A549 (cell line): ENCODE measurements around the gene LRRC51. TPM values are rescaled to one million over a fixed set of nuclear protein-coding genes. Genes with fewer than 3 reads are reported as not detected.

ENCODE experiments used
- ATAC-seq, 2 experiments: fragments of 200-7000 bp in 1 of 2; fragments of >200 bp in 1 of 2; cut with Nextera tagmentation in 1 of 2; cut with Tn5 transposase in 1 of 2; 3 replicates each; pipeline versions ENCODE4 v1.8.0 to v1.9.1; 2018 to 2020; ENCODE audit warnings: mild to moderate bottlenecking in 1 of 2, moderate library complexity in 1 of 2
- CTCF ChIA-PET: fragments of 300-600 bp; sonication (Branson Sonifier 250); formaldehyde crosslinking; extraction: SDS; loops from one replicate; lab custom pipeline; 2021; ENCODE audit warnings: antibody characterized with exemption, inconsistent platforms; lab: Yijun Ruan, JAX
- POLR2A ChIA-PET: fragments of 350-600 bp; formaldehyde crosslinking; extraction: SDS; loops from one replicate; lab custom pipeline; 2021; ENCODE audit warnings: antibody characterized with exemption, inconsistent platforms; lab: Yijun Ruan, JAX
- DNase-seq, 2 experiments: peaks; one replicate each; pipeline versions ENCODE4 v3.0.0 to v3.0.0-alpha.2; 2011 to 2016; ENCODE audit warnings: low read depth in 1 of 2, low spot score in 1 of 2
- FAIRE-seq: peaks from 2 replicates; lab custom pipeline; 2011; peaks lifted over from hg19 to GRCh38; lab: Jason Lieb, UNC
- H3K27ac ChIP-seq, 2 experiments: fragments of >200 bp; sonication (Bioruptor Twin); formaldehyde crosslinking; 3 replicates each; pipeline ENCODE4 v1.5.1; 2016 to 2017
- H3K4me1 ChIP-seq: fragments of >200 bp; sonication (Bioruptor Twin); formaldehyde crosslinking; 3 replicates; pipeline ENCODE4 v1.6.1; 2016
- H3K4me2 ChIP-seq: fragments of >200 bp; sonication (Bioruptor Twin); formaldehyde crosslinking; 3 replicates; pipeline ENCODE4 v1.6.1; 2016
- H3K4me3 ChIP-seq: fragments of >200 bp; sonication (Bioruptor Twin); formaldehyde crosslinking; 3 replicates; pipeline ENCODE4 v1.5.1; 2016
- H3K9me3 ChIP-seq: fragments of >200 bp; sonication (Bioruptor Twin); formaldehyde crosslinking; 3 replicates; pipeline ENCODE4 v1.6.1; 2016
- CHD2 ChIP-seq: fragments of 150-350 bp; IDR thresholded peaks from 2 replicates; pipeline ENCODE4 v1.6.1; 2014; ENCODE audit warnings: low read length; ENCODE audit not compliant: partially characterized antibody
- EHF ChIP-seq: fragments of 250-450 bp; sonication (Bioruptor Pico); IDR thresholded peaks from 2 replicates; pipeline ENCODE4 v1.5.0; 2020; ENCODE audit warnings: mild to moderate bottlenecking
- ESRRA ChIP-seq: fragments of 150-350 bp; IDR thresholded peaks from 2 replicates; pipeline ENCODE4 v1.6.1; 2014; ENCODE audit warnings: mild to moderate bottlenecking, low read length, borderline replicate concordance
- FOSB ChIP-seq: fragments of 250-450 bp; sonication (Bioruptor Pico); IDR thresholded peaks from 2 replicates; pipeline ENCODE4 v1.5.0; 2020; ENCODE audit warnings: mild to moderate bottlenecking, moderate library complexity
- FOSL2 ChIP-seq, 2 experiments: fragments of 450-650 bp in 1 of 2; fragments of >200 bp in 1 of 2; sonication (Bioruptor Twin) in 1 of 2; formaldehyde crosslinking; IDR thresholded peaks; 2 replicates each; pipeline versions ENCODE4 v1.5.0 to v1.6.1; 2016 to 2020; ENCODE audit warnings: mild to moderate bottlenecking in 1 of 2, moderate library complexity in 1 of 2
- FOXS1 ChIP-seq: fragments of 250-450 bp; sonication (Bioruptor Pico); IDR thresholded peaks from 2 replicates; pipeline ENCODE4 v1.5.0; 2020; ENCODE audit warnings: mild to moderate bottlenecking, moderate library complexity
- GATA3 ChIP-seq: IDR thresholded peaks from 2 replicates; pipeline ENCODE4 v1.6.1; 2012; ENCODE audit warnings: borderline replicate concordance
- HDAC2 ChIP-seq: fragments of 200-600 bp; sonication (generic); IDR thresholded peaks from 2 replicates; pipeline ENCODE4 v1.6.1; 2016
- HEYL ChIP-seq: fragments of 250-450 bp; sonication (Bioruptor Pico); IDR thresholded peaks from 2 replicates; pipeline ENCODE4 v1.8.0; 2021; ENCODE audit warnings: mild to moderate bottlenecking, moderate library complexity
- HOXB13 ChIP-seq: fragments of 250-450 bp; sonication (Bioruptor Pico); IDR thresholded peaks from 2 replicates; pipeline ENCODE4 v1.5.0; 2020; ENCODE audit warnings: low read depth, mild to moderate bottlenecking, moderate library complexity
- HOXB5 ChIP-seq: fragments of 250-450 bp; sonication (Bioruptor Pico); IDR thresholded peaks from 2 replicates; pipeline ENCODE4 v1.5.0; 2020; ENCODE audit warnings: mild to moderate bottlenecking, moderate library complexity
- JUN ChIP-seq, 2 experiments: fragments of >200 bp; sonication (Bioruptor Twin); formaldehyde crosslinking; IDR thresholded peaks; 2 replicates in 1 of 2; 3 replicates in 1 of 2; pipeline ENCODE4 v1.6.1; 2016 to 2017
- JUNB ChIP-seq: fragments of >200 bp; sonication (Bioruptor Twin); formaldehyde crosslinking; IDR thresholded peaks from 2 replicates; pipeline ENCODE4 v1.6.1; 2016
- MAFK ChIP-seq: fragments of 450-650 bp; IDR thresholded peaks from 2 replicates; pipeline ENCODE4 v1.6.1; 2014; ENCODE audit not compliant: partially characterized antibody
- MYC ChIP-seq: IDR thresholded peaks from 2 replicates; pipeline ENCODE4 v1.6.1; 2012; ENCODE audit warnings: mild to moderate bottlenecking, inconsistent platforms, low read length, improper control_type of control experiment, borderline replicate concordance
- NR3C1 ChIP-seq: fragments of >200 bp; sonication (Bioruptor Twin); formaldehyde crosslinking; IDR thresholded peaks from 3 replicates; pipeline ENCODE4 v1.6.1; 2017
- PHF8 ChIP-seq: fragments of 200-600 bp; sonication (generic); IDR thresholded peaks from 2 replicates; pipeline ENCODE4 v1.6.1; 2016; ENCODE audit warnings: low read depth, mild to moderate bottlenecking, antibody characterized with exemption, moderate library complexity, borderline replicate concordance
- POLR2AphosphoS2 ChIP-seq: conservative IDR thresholded peaks from 2 replicates; pipeline ENCODE4 v1.6.1; 2012; ENCODE audit warnings: low read length, improper control_type of control experiment, inconsistent platforms
- RARB ChIP-seq: fragments of 250-450 bp; sonication (Bioruptor Pico); IDR thresholded peaks from 2 replicates; pipeline ENCODE4 v1.8.0; 2021; ENCODE audit warnings: mild to moderate bottlenecking, moderate library complexity
- RCOR1 ChIP-seq: fragments of 150-350 bp; IDR thresholded peaks from 2 replicates; pipeline ENCODE4 v1.6.1; 2014; ENCODE audit warnings: antibody characterized with exemption, low read length, low read depth
- RNF2 ChIP-seq: fragments of 200-600 bp; sonication (generic); IDR thresholded peaks from 2 replicates; pipeline ENCODE4 v1.6.1; 2016; ENCODE audit warnings: low read depth, mild to moderate bottlenecking, antibody characterized with exemption, moderate library complexity, borderline replicate concordance
- SREBF2 ChIP-seq: fragments of 450-650 bp; IDR thresholded peaks from 2 replicates; pipeline ENCODE4 v1.6.1; 2014; ENCODE audit warnings: mild to moderate bottlenecking, moderate library complexity
- TFCP2L1 ChIP-seq: fragments of 250-450 bp; sonication (Bioruptor Pico); IDR thresholded peaks from 2 replicates; pipeline ENCODE4 v1.5.0; 2021; ENCODE audit warnings: mild to moderate bottlenecking
- TP53 ChIP-seq: fragments of 250-450 bp; sonication (Bioruptor Pico); IDR thresholded peaks from 2 replicates; pipeline ENCODE4 v1.5.0; 2021; ENCODE audit warnings: mild to moderate bottlenecking, moderate library complexity
- ZC3H11A ChIP-seq: fragments of 450-650 bp; IDR thresholded peaks from 2 replicates; pipeline ENCODE4 v1.6.1; 2014; ENCODE audit warnings: antibody characterized with exemption, mild to moderate bottlenecking
- ZFP36 ChIP-seq: fragments of 450-650 bp; IDR thresholded peaks from 2 replicates; pipeline ENCODE4 v1.6.1; 2014; ENCODE audit warnings: borderline replicate concordance; ENCODE audit not compliant: partially characterized antibody
- ZSCAN20 ChIP-seq: fragments of 250-450 bp; sonication (Bioruptor Pico); IDR thresholded peaks from 2 replicates; pipeline ENCODE4 v1.8.0; 2022; ENCODE audit warnings: mild to moderate bottlenecking, moderate library complexity
- WGBS: methylation state at CpG from one replicate; pipeline ENCODE4 v1.1.6; 2017; ENCODE audit errors: missing lambda C conversion rate; 5-methylcytosine and 5-hydroxymethylcytosine counted together
- polyA plus RNA-seq, 4 experiments: library from polyadenylated mRNA; depleted of rRNA in 3 of 4; stranded (reverse); fragments of >200 nt; fragmentation: RNase III in 1 of 4; extraction: RNeasy Plus Mini Kit Qiagen cat#74134 plus additional on column Dnase treatment in 1 of 4; gene quantifications; 2 replicates in 3 of 4; 3 replicates in 1 of 4; pipeline ENCODE4 v1.2.3, GENCODE V29; 2011 to 2017
- TF ChIP-seq, protein P1 (sequence below): fragments of >200 bp; sonication (Bioruptor Twin); formaldehyde crosslinking; IDR thresholded peaks from 2 replicates; pipeline ENCODE4 v1.6.1; 2016
- TF ChIP-seq, protein P2 (sequence below): fragments of 450-650 bp; IDR thresholded peaks from 2 replicates; pipeline ENCODE4 v1.6.1; 2014; ENCODE audit warnings: antibody characterized with exemption
- TF ChIP-seq, protein P3 (sequence below): fragments of >200 bp; sonication (Bioruptor Twin); formaldehyde crosslinking; IDR thresholded peaks from 3 replicates; pipeline ENCODE4 v1.5.1; 2016

Gene LRRC51
- polyA plus RNA-seq, 2 of the 4 experiments (the other 2 are of a cell fraction), result 8.2 to 14.3 TPM

DNA sequence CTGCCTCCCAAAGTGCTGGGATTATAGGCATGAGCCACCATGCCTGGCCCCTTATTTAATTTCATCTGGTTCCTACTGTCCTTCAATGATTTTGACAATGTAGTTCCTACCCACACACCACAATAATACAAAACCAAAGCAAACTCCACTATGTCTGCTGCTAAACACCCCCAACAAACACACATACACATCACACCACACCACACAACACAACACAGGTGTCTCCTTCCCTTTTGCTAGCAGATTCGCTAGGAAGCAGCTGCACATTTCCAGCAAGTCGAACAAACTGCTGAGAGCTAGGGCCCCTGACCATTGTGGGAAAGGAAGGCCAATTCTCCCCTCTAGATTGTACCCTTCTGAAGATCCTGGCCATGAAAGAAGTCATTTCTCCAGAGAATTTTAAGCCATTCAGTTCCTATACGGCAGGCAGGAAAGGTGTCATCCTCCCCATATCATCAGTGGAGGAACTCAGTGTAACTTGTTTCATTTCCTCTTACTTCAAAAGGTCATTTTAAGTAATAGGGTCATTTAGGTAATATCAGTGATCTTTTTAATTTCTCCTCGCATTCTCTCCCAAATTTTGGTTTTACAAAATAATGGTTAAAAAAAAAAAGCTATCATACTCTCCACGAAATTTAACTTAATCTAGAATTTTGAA, 18.8 kb upstream of the LRRC51 start:
- ATAC-seq (no peak), DNase-seq (no peak)
- Histone ChIP-seq H3K27ac (no peak overlapping the region), H3K4me3 (no peak overlapping the region), H3K9me3 (no peaks in the 10 kb centered on the region)
- CTCF ChIA-PET, result interaction anchor here (0.6 to 3.6 kb wide), 5 partner anchors 11 to 37 kb away, joined by 3 to 15 read pairs (median 5); no protein-coding TSS in a partner anchor
- 91% methylated on average over 5 of the region's 5 CpGs for WGBS
- no peak for TF ChIP-seq RCOR1
- TF ChIP-seq FOSL2 (IDR thresholded peaks at IDR 0.05), result no peak
- no peak for TF ChIP-seq FOSL2 (CRISPR knock-in tag; IDR thresholded peaks at IDR 0.05)
- no peak for TF ChIP-seq RNF2
- no peak for TF ChIP-seq PHF8
- TF ChIP-seq HDAC2, result no peak
- no peak for TF ChIP-seq EHF (CRISPR knock-in tag)
- no peak for TF ChIP-seq MAFK
- no peak for TF ChIP-seq RARB (CRISPR knock-in tag)
- no peak for TF ChIP-seq GATA3
- TF ChIP-seq FOSB, result no peak
- no peak for TF ChIP-seq NR3C1
- TF ChIP-seq SREBF2, result no peak
- no peak for TF ChIP-seq ESRRA
- TF ChIP-seq HEYL (CRISPR knock-in tag), result no peak
- TF ChIP-seq ZSCAN20 (CRISPR knock-in tag), result no peak
- no peak for TF ChIP-seq MYC
- TF ChIP-seq, all 56 proteins: peak for 0
- POLR2A ChIA-PET, result interaction anchor here (1.8 kb wide), 1 partner anchor 8 kb away, joined by 4 read pairs; no protein-coding TSS in a partner anchor
- no peak for FAIRE-seq
- peaks cover 4% of the 10 kb centered on the region; the same call in 2 of the 3 replicates for H3K4me1 ChIP-seq
- H3K4me2 ChIP-seq, result no peak overlapping the region

DNA sequence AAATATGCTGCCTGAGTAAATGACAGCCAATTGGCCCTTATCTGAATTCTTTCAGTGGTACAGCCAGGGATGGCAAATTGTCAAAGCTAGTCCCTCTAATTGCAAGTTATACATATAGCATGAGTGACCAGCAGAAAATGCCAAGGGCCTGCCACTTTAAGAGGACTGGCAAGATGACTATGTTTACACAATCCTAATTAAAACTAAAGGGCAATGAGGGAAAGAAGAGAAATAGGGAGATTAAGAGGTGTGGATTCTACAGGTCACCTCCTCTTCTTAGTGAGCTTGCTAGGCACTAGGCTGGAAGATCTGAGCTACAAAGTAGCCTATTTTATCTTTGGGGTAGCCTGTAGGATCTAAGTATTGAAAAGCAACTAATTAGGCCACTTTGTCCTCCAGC, 13.8 kb upstream of the LRRC51 start:
- POLR2A ChIA-PET, result no interaction called here
- no peak for ATAC-seq
- TF ChIP-seq CHD2, result no peak
- TF ChIP-seq TP53 (CRISPR knock-in tag), result no peak
- no peak for TF ChIP-seq TFCP2L1 (CRISPR knock-in tag)
- no peak for TF ChIP-seq HOXB13
- no peak for TF ChIP-seq JUN (IDR thresholded peaks at IDR 0.05)
- no peak for TF ChIP-seq ZC3H11A
- no peak for TF ChIP-seq HOXB5 (CRISPR knock-in tag)
- TF ChIP-seq, protein P1, sequence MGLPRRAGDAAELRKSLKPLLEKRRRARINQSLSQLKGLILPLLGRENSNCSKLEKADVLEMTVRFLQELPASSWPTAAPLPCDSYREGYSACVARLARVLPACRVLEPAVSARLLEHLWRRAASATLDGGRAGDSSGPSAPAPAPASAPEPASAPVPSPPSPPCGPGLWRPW, result no peak
- TF ChIP-seq JUNB, result no peak
- no peak for TF ChIP-seq ZFP36
- TF ChIP-seq FOXS1, result no peak
- no peak for TF ChIP-seq POLR2AphosphoS2
- TF ChIP-seq, protein P2, sequence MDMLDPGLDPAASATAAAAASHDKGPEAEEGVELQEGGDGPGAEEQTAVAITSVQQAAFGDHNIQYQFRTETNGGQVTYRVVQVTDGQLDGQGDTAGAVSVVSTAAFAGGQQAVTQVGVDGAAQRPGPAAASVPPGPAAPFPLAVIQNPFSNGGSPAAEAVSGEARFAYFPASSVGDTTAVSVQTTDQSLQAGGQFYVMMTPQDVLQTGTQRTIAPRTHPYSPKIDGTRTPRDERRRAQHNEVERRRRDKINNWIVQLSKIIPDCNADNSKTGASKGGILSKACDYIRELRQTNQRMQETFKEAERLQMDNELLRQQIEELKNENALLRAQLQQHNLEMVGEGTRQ, result no peak
- TF ChIP-seq FOSB, result no peak
- TF ChIP-seq, protein P3, sequence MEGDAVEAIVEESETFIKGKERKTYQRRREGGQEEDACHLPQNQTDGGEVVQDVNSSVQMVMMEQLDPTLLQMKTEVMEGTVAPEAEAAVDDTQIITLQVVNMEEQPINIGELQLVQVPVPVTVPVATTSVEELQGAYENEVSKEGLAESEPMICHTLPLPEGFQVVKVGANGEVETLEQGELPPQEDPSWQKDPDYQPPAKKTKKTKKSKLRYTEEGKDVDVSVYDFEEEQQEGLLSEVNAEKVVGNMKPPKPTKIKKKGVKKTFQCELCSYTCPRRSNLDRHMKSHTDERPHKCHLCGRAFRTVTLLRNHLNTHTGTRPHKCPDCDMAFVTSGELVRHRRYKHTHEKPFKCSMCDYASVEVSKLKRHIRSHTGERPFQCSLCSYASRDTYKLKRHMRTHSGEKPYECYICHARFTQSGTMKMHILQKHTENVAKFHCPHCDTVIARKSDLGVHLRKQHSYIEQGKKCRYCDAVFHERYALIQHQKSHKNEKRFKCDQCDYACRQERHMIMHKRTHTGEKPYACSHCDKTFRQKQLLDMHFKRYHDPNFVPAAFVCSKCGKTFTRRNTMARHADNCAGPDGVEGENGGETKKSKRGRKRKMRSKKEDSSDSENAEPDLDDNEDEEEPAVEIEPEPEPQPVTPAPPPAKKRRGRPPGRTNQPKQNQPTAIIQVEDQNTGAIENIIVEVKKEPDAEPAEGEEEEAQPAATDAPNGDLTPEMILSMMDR, result no peak
- TF ChIP-seq, all 56 proteins: peak for 0
- CTCF ChIA-PET, result interaction anchor here (0.8 to 4.2 kb wide), 11 partner anchors 9 to 171 kb away, joined by 3 to 21 read pairs (median 6); no protein-coding TSS in a partner anchor
- no peak for FAIRE-seq
- no peaks in the 10 kb centered on the region for H3K9me3 ChIP-seq
- no peak overlapping the region for H3K4me3 ChIP-seq
- peaks cover 43% of the 10 kb centered on the region for H3K4me1 ChIP-seq
- H3K4me2 ChIP-seq, result no peak overlapping the region
- no peak overlapping the region for H3K27ac ChIP-seq
- DNase-seq, result no peak
